ENCODE results near the gene NDUFAF2. TPM values are rescaled to one million over a fixed set of nuclear protein-coding genes. Genes with fewer than 3 reads are reported as not detected.

The NDUFAF2 gene
- total RNA-seq, 1 donor from 2014 or later = 46.0 TPM

DNA sequence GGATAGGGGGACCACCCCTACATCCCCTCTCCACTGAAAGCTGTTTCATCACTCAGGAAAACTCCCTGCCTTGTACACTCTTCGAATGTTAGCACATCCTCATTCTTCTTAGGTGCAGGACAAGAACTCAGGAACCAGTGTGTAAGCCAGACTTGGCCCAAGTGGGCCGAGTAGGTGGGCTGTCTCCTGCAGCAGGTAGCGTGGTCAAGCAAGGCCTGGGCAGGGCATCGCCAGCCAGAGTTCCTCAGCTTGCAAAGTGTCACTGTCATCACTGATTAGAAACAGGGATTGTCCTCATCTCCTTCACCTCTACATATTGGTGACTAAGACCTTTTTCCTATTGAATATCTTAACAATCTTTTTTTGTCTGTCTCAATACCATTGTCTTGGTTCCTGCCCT lies 194.9 kb downstream of the NDUFAF2 start:
- no peak overlapping the region for H3K9ac ChIP-seq (ENCODE audit: low read length)
- no peaks in the 10 kb centered on the region for H3K9me3 ChIP-seq (ENCODE audit: insufficient read depth, low read depth, low read length)
- H3K4me1 ChIP-seq (ENCODE audit: insufficient read depth, low read length) = no peaks in the 10 kb centered on the region
- H3K27me3 ChIP-seq (ENCODE audit: insufficient read depth, low read length) = no peaks in the 10 kb centered on the region
- H3K36me3 ChIP-seq (ENCODE audit: insufficient read depth, low read length) = no peaks in the 10 kb centered on the region
- Mint-ChIP-seq H3K4me3 (ENCODE audit: unreplicated experiment) (no peak overlapping the region), H3K4me1 (ENCODE audit: low read depth, unreplicated experiment) (peaks cover 2% of the 10 kb centered on the region), H3K36me3 (ENCODE audit: low read depth, unreplicated experiment) (no peaks in the 10 kb centered on the region), H3K27ac (ENCODE audit: unreplicated experiment) (no peak overlapping the region), H3K27me3 (ENCODE audit: low read depth, unreplicated experiment) (no peaks in the 10 kb centered on the region), H3K9me3 (ENCODE audit: unreplicated experiment) (peaks cover 3% of the 10 kb centered on the region)
- TF ChIP-seq EZH2 (IDR thresholded peaks at IDR 0.05; ENCODE audit: insufficient read depth, low read length) = no peak
- TF ChIP-seq, protein P1, sequence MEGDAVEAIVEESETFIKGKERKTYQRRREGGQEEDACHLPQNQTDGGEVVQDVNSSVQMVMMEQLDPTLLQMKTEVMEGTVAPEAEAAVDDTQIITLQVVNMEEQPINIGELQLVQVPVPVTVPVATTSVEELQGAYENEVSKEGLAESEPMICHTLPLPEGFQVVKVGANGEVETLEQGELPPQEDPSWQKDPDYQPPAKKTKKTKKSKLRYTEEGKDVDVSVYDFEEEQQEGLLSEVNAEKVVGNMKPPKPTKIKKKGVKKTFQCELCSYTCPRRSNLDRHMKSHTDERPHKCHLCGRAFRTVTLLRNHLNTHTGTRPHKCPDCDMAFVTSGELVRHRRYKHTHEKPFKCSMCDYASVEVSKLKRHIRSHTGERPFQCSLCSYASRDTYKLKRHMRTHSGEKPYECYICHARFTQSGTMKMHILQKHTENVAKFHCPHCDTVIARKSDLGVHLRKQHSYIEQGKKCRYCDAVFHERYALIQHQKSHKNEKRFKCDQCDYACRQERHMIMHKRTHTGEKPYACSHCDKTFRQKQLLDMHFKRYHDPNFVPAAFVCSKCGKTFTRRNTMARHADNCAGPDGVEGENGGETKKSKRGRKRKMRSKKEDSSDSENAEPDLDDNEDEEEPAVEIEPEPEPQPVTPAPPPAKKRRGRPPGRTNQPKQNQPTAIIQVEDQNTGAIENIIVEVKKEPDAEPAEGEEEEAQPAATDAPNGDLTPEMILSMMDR (IDR thresholded peaks at IDR 0.05; ENCODE audit: insufficient read depth, low read depth, low read length) = no peak
- no peak overlapping the region for H3K4me3 ChIP-seq (ENCODE audit: insufficient read depth, low read depth, low read length)
- H4K20me1 ChIP-seq (ENCODE audit: insufficient read depth, low read length) = no peaks in the 10 kb centered on the region
- H3K4me2 ChIP-seq (ENCODE audit: low read length) = no peak overlapping the region
- no peak overlapping the region for H2AFZ ChIP-seq (ENCODE audit: low read depth, low read length)
- H3K27ac ChIP-seq (ENCODE audit: low read depth, low read length) = no peak overlapping the region
- no peak for DNase-seq (ENCODE audit: low read depth)
- FAIRE-seq = no peak
- no peaks in the 10 kb centered on the region for H3K79me2 ChIP-seq (ENCODE audit: insufficient read depth, low read length)

- no peak overlapping the region for H3K4me3 ChIP-seq (ENCODE audit: insufficient read depth, low read depth, low read length)
- H3K4me2 ChIP-seq (ENCODE audit: low read length) = no peak overlapping the region
- no peaks in the 10 kb centered on the region for H3K79me2 ChIP-seq (ENCODE audit: insufficient read depth, low read length)
- H3K36me3 Mint-ChIP-seq (ENCODE audit: low read depth, unreplicated experiment) = no peaks in the 10 kb centered on the region
- TF ChIP-seq, protein P1 (IDR thresholded peaks at IDR 0.05; ENCODE audit: insufficient read depth, low read depth, low read length) = no peak
- no peak for TF ChIP-seq EZH2 (IDR thresholded peaks at IDR 0.05; ENCODE audit: insufficient read depth, low read length)
- H3K27ac ChIP-seq (ENCODE audit: low read depth, low read length) = no peak overlapping the region
- H3K4me1 ChIP-seq (ENCODE audit: insufficient read depth, low read length) = no peaks in the 10 kb centered on the region
- no peaks in the 10 kb centered on the region for H3K9me3 ChIP-seq (ENCODE audit: insufficient read depth, low read depth, low read length)
- DNase-seq (ENCODE audit: low read depth) (no peak), FAIRE-seq (no peak)
- H3K9ac ChIP-seq (ENCODE audit: low read length) = no peak overlapping the region
- H3K4me3 Mint-ChIP-seq (ENCODE audit: unreplicated experiment) = no peak overlapping the region
- no peaks in the 10 kb centered on the region for H3K36me3 ChIP-seq (ENCODE audit: insufficient read depth, low read length)
- no peaks in the 10 kb centered on the region for H3K27me3 Mint-ChIP-seq (ENCODE audit: low read depth, unreplicated experiment)
- H2AFZ ChIP-seq (ENCODE audit: low read depth, low read length) = no peak overlapping the region
- H4K20me1 ChIP-seq (ENCODE audit: insufficient read depth, low read length) = no peaks in the 10 kb centered on the region
- H3K4me1 Mint-ChIP-seq (ENCODE audit: low read depth, unreplicated experiment) = peaks cover 2% of the 10 kb centered on the region
- H3K9me3 Mint-ChIP-seq (ENCODE audit: unreplicated experiment) = peaks cover 3% of the 10 kb centered on the region
- H3K27me3 ChIP-seq (ENCODE audit: insufficient read depth, low read length) = no peaks in the 10 kb centered on the region
- H3K27ac Mint-ChIP-seq (ENCODE audit: unreplicated experiment) = no peak overlapping the region
These were observed 196.8 kb downstream of the NDUFAF2 start for GRCh38 chr5:61141801-61142200.

GRCh38 chr5:61142391-61142790 lies 197.4 kb downstream of the NDUFAF2 start:
- no peak overlapping the region for H2AFZ ChIP-seq (ENCODE audit: low read depth, low read length)
- no peak for DNase-seq (ENCODE audit: low read depth)
- no peak overlapping the region for H3K4me3 Mint-ChIP-seq (ENCODE audit: unreplicated experiment)

More at GRCh38 chr5:61142391-61142790, 197.4 kb downstream of the NDUFAF2 start:
- Histone ChIP-seq H3K4me2 (ENCODE audit: low read length) (no peak overlapping the region), H3K9ac (ENCODE audit: low read length) (no peak overlapping the region), H3K27ac (ENCODE audit: low read depth, low read length) (no peak overlapping the region), H3K4me3 (ENCODE audit: insufficient read depth, low read depth, low read length) (no peak overlapping the region), H4K20me1 (ENCODE audit: insufficient read depth, low read length) (no peaks in the 10 kb centered on the region), H3K9me3 (ENCODE audit: insufficient read depth, low read depth, low read length) (no peaks in the 10 kb centered on the region), H3K27me3 (ENCODE audit: insufficient read depth, low read length) (no peaks in the 10 kb centered on the region), H3K36me3 (ENCODE audit: insufficient read depth, low read length) (no peaks in the 10 kb centered on the region), H3K4me1 (ENCODE audit: insufficient read depth, low read length) (no peaks in the 10 kb centered on the region), H3K79me2 (ENCODE audit: insufficient read depth, low read length) (no peaks in the 10 kb centered on the region)
- Mint-ChIP-seq H3K9me3 (ENCODE audit: unreplicated experiment) (peaks cover 4% of the 10 kb centered on the region), H3K27me3 (ENCODE audit: low read depth, unreplicated experiment) (no peaks in the 10 kb centered on the region), H3K4me1 (ENCODE audit: low read depth, unreplicated experiment) (peaks cover 2% of the 10 kb centered on the region), H3K27ac (ENCODE audit: unreplicated experiment) (no peak overlapping the region), H3K36me3 (ENCODE audit: low read depth, unreplicated experiment) (no peaks in the 10 kb centered on the region)
- TF ChIP-seq, protein P1 (IDR thresholded peaks at IDR 0.05; ENCODE audit: insufficient read depth, low read depth, low read length) = no peak
- no peak for TF ChIP-seq EZH2 (IDR thresholded peaks at IDR 0.05; ENCODE audit: insufficient read depth, low read length)
- no peak for FAIRE-seq
